Aorta (tissue), 5 donors: ENCODE data around the gene LPAR1. TPM values are rescaled to one million over a fixed set of nuclear protein-coding genes. Genes with fewer than 3 reads are reported as not detected.

Source experiments
- ATAC-seq: fragments of 200-7000 bp; cut with Tn5 transposase; one replicate; pipeline ENCODE4 v1.9.1; 2022; ENCODE audit warnings: moderate library complexity; ENCODE audit not compliant: low FRiP score
- DNase-seq, 2 donors: peaks; one replicate each; pipeline ENCODE4 v3.0.0-alpha.2; 2020
- H3K27ac ChIP-seq, 2 donors: one replicate each; pipeline ENCODE4 v1.5.1; 2013; ENCODE audit warnings: low read length in 2 of 2, mild to moderate bottlenecking in 2 of 2, moderate library complexity in 2 of 2, control low read depth in 1 of 2, inconsistent platforms in 1 of 2, low read depth in 1 of 2
- H3K27me3 ChIP-seq, 2 donors: one replicate each; pipeline ENCODE4 v1.6.1; 2013; ENCODE audit warnings: control low read depth in 1 of 2, low read length in 1 of 2, mild to moderate bottlenecking in 1 of 2, moderate library complexity in 1 of 2; ENCODE audit not compliant: insufficient read depth in 2 of 2, control insufficient read depth in 1 of 2
- H3K36me3 ChIP-seq, 2 donors: one replicate each; pipeline ENCODE4 v1.6.1; 2013; ENCODE audit warnings: control low read depth in 1 of 2, low read length in 1 of 2, mild to moderate bottlenecking in 1 of 2; ENCODE audit not compliant: insufficient read depth in 2 of 2, control insufficient read depth in 1 of 2
- H3K4me1 ChIP-seq, 2 donors: one replicate each; pipeline ENCODE4 v1.6.1; 2013; ENCODE audit warnings: low read length in 2 of 2, control low read depth in 1 of 2, mild to moderate bottlenecking in 1 of 2, moderate library complexity in 1 of 2; ENCODE audit not compliant: insufficient read depth in 2 of 2, control insufficient read depth in 1 of 2
- H3K4me3 ChIP-seq, 2 donors: one replicate each; pipeline ENCODE4 v1.5.1; 2013; ENCODE audit warnings: low read length in 2 of 2, control low read depth in 1 of 2, mild to moderate bottlenecking in 1 of 2
- H3K9me3 ChIP-seq: one replicate; pipeline ENCODE4 v1.6.1; 2013; ENCODE audit warnings: mild to moderate bottlenecking, low read length; ENCODE audit not compliant: control insufficient read depth
- WGBS, 2 donors: extraction: QIAGEN DNeasy Blood & Tissue Kit; methylation state at CpG; one replicate each; pipeline ENCODE4 v1.1.7; 2013; 5-methylcytosine and 5-hydroxymethylcytosine counted together
- intact Hi-C, 2 donors: fragments of 100-400 bp; cut with DNase I; formaldehyde crosslinking; loops; one replicate each; pipeline versions ENCODE4 v1.14.2 to v1.15.0; 2022
- polyA plus RNA-seq, 2 donors: library from polyadenylated mRNA; stranded (reverse); fragments of 200-250 nt; gene quantifications; one replicate each; pipeline ENCODE4 v1.2.3, GENCODE V29; 2013
- total RNA-seq, 2 donors: library from RNA; stranded (reverse); fragmentation: NEBNext Ultra II Directional; extraction: Animal tissue kit (Norgen Biotek cat#: 25700); gene quantifications; one replicate each; pipeline ENCODE4 v1.2.1, GENCODE V29; 2021
- donor health status: healthy with polysubstance abuse.
- donor health status: Bipolar disorder and iron deficiency.
- donor health status: DM: no; HTN: no; CAD: no.
- donor health status: DM: no; HTN: no; CAD: no.
- donor health status: DM: yes; HTN: yes; CAD: no.

Gene LPAR1
- total and polyA plus RNA-seq, 4 donors: 28.1 to 125 (median 94.4) TPM

DNA sequence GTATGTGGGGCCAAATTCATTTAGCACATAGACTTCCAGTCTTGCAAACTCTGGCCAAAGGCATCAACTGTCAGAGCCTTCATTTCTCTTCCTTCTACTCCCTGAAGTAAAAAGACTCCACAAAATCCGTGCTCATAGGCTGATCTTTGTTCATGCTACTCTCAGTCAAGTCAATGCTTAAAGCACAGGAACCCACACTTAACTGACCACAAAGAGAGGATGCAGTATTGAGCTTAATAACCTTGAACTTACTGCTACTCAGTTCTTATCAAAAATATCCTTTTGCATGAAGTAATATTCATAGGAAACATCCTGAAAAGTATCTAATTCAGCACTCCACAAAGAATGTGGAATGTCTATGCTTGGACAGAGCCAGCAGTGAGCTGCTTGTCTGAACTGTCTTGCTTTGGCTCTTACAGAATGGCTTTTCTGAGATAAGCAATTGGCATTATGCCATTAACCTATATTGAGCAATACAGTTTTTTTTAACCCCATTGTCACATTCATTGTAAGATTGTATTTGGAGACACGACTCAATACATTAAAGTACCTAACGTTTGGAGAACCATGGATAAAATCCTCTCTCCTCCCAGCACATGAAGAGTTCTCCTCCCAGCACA, 21.7 kb downstream of the LPAR1 start:
- H3K36me3 ChIP-seq: no peaks in the 10 kb centered on the region
- H3K27me3 ChIP-seq: no peaks in the 10 kb centered on the region
- 32 to 43% methylated on average over 3 of the region's 3 CpGs for WGBS, 2 donors
- DNase-seq (no peak), ATAC-seq (no peak)
- intact Hi-C loops: no loop called here
- no peak overlapping the region for H3K4me3 ChIP-seq
- H3K27ac ChIP-seq: no peak overlapping the region
- H3K9me3 ChIP-seq: no peaks in the 10 kb centered on the region
- peaks cover 4 to 11% of the 10 kb centered on the region in 2 donors for H3K4me1 ChIP-seq

- Histone ChIP-seq H3K9me3 (no peaks in the 10 kb centered on the region), H3K36me3 (no peaks in the 10 kb centered on the region), H3K27me3 (no peaks in the 10 kb centered on the region), H3K4me1 (peaks cover 4 to 11% of the 10 kb centered on the region in 2 donors), H3K4me3 (no peak overlapping the region), H3K27ac (no peak overlapping the region)
- ATAC-seq (no peak), DNase-seq (no peak)
- WGBS, 2 donors: 58 to 65% methylated on average over 1 of the region's 1 CpG
- intact Hi-C loops: no loop called here
These were observed 22.3 kb downstream of the LPAR1 start for GRCh38 chr9:111016016-111016415.

DNA sequence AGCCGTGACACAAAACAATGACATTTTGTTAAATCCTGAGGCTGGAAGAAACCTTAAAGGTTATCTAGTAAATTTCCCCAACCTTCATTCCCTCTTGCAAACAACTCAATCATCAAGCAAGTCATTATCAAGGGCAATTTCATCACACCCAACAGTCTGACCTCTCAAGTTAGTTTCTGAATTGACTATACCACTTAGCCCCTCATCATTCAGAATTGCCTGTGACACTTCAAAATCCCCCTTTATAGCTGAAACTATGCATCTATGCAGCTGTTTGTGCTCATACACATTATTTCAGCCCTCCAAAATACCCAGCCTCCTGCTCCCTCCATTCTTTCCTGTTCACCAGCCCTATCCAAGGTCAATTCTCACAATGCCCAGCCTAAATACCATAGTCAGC, 24.6 kb downstream of the LPAR1 start:
- WGBS, 2 donors: 94% methylated on average over 1 of the region's 1 CpG
- Histone ChIP-seq H3K27ac (no peak overlapping the region), H3K4me1 (peaks cover 4 to 7% of the 10 kb centered on the region in 2 donors), H3K36me3 (no peaks in the 10 kb centered on the region), H3K9me3 (no peaks in the 10 kb centered on the region), H3K27me3 (no peaks in the 10 kb centered on the region), H3K4me3 (no peak overlapping the region)
- ATAC-seq (no peak), DNase-seq (no peak)
- intact Hi-C loops: no loop called here

DNA sequence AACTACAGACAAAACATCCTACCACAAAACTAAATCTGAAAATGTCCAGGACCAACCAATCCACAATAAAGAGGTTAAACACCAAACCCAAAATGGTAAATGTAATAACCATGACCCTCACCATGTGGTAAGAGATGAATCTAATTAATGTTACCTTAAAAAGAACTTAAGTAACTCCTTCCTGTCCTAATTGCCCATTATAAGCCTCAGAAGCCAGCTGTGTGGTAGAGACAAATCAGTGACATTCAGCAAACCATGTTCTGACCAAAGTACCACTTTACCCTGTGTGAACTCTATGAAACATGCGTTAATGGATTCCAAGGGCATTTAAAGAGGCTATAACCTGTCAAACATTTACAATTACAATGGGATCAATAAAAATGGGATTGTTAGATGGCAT, 25.0 kb downstream of the LPAR1 start:
- Histone ChIP-seq H3K4me1 (peaks cover 4 to 7% of the 10 kb centered on the region in 2 donors), H3K4me3 (no peak overlapping the region), H3K36me3 (no peaks in the 10 kb centered on the region), H3K9me3 (no peaks in the 10 kb centered on the region), H3K27me3 (no peaks in the 10 kb centered on the region), H3K27ac (no peak overlapping the region)
- no peak for DNase-seq
- no peak for ATAC-seq
- WGBS, 2 donors: 89 to 94% methylated on average over 1 of the region's 1 CpG
- intact Hi-C loops: no loop called here

DNA sequence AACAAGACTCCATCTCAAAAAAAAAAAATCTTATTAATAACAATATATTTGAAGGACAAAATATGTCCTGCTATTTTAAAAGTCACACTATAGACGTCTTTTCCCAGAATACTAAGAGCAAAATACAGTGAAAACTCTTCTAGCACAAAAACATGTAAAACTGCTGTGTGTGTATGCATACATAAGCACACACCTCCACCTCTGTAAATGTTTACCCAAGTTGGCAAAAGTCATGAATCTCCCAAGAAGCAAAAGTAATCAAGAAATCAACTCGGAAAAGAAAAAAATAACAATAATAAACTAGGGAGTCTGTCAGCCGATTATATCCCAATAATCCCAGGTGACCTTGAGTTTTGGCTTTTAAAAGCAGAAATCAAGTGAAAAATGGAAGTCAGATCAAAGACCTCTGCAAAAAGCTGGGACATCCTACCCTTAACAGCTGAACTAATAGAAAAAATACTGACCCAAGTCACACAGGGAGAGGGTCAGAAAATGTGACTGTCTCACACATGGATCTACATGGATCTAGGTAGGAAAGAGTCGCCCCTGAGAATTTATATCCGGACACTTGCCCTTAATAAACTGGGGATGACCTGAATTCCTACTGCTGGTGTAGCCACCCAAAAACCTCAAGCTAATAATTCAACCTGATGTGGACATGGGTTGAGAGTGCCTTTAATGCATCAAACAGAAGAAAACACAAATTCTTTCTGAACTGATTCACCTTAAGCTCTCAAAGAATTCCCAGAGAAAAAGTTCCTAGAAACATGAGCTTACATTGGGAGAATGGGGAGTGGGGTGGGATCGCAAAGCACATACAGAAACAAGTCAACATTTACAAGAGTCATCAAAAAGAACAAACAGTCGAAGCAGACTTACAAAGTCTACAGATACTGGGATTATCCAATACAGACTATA, 29.9 kb downstream of the LPAR1 start:
- intact Hi-C loops: no loop called here
- Histone ChIP-seq H3K27ac (no peak overlapping the region), H3K36me3 (no peaks in the 10 kb centered on the region), H3K9me3 (no peaks in the 10 kb centered on the region), H3K27me3 (no peaks in the 10 kb centered on the region), H3K4me3 (no peak overlapping the region), H3K4me1 (no peaks in the 10 kb centered on the region)
- DNase-seq: no peak
- ATAC-seq: no peak
- 85 to 88% methylated on average over 7 of the region's 7 CpGs for WGBS, 2 donors

GRCh38 chr9:111005746-111006470, 32.4 kb downstream of the LPAR1 start:
- H3K27me3 ChIP-seq: no peaks in the 10 kb centered on the region
- H3K4me1 ChIP-seq: peaks cover 2 to 3% of the 10 kb centered on the region in 2 donors
- H3K27ac ChIP-seq: no peak overlapping the region
- no peak overlapping the region for H3K4me3 ChIP-seq
- no peak for DNase-seq
- H3K36me3 ChIP-seq: peaks cover 0 to 1% of the 10 kb centered on the region in 2 donors
- no peaks in the 10 kb centered on the region for H3K9me3 ChIP-seq
- 92 to 95% methylated on average over 1 of the region's 1 CpG for WGBS, 2 donors
- intact Hi-C loops: no loop called here
- no peak for ATAC-seq

- no peaks in the 10 kb centered on the region for H3K27me3 ChIP-seq
- H3K27ac ChIP-seq: no peak overlapping the region
- DNase-seq: no peak
- H3K4me3 ChIP-seq: no peak overlapping the region
- 96 to 99% methylated on average over 5 of the region's 5 CpGs for WGBS, 2 donors
- peaks cover 2 to 6% of the 10 kb centered on the region in 2 donors for H3K4me1 ChIP-seq
- H3K9me3 ChIP-seq: no peaks in the 10 kb centered on the region
- H3K36me3 ChIP-seq: peaks cover 0 to 1% of the 10 kb centered on the region in 2 donors
- ATAC-seq: no peak
- intact Hi-C loops: no loop called here
These were observed 33.3 kb downstream of the LPAR1 start for GRCh38 chr9:111004936-111005335.

- no peak overlapping the region for H3K4me3 ChIP-seq
- ATAC-seq: no peak
- intact Hi-C loops: no loop called here
- no peak for DNase-seq
- H3K4me1 ChIP-seq: peaks cover 2 to 6% of the 10 kb centered on the region in 2 donors
- no peak overlapping the region for H3K27ac ChIP-seq
- H3K36me3 ChIP-seq: peaks cover 1 to 2% of the 10 kb centered on the region in 2 donors
- no peaks in the 10 kb centered on the region for H3K27me3 ChIP-seq
- no peaks in the 10 kb centered on the region for H3K9me3 ChIP-seq
- 90 to 91% methylated on average over 3 of the region's 3 CpGs for WGBS, 2 donors
These were observed 35.1 kb downstream of the LPAR1 start for GRCh38 chr9:111003182-111003581.
